Measurements from ENCODE around the gene PHACTR3. TPM values are rescaled to one million over a fixed set of nuclear protein-coding genes. Genes with fewer than 3 reads are reported as not detected.

Gene PHACTR3
- total RNA-seq, 1 experiment from 2014 or later, result not detected

DNA sequence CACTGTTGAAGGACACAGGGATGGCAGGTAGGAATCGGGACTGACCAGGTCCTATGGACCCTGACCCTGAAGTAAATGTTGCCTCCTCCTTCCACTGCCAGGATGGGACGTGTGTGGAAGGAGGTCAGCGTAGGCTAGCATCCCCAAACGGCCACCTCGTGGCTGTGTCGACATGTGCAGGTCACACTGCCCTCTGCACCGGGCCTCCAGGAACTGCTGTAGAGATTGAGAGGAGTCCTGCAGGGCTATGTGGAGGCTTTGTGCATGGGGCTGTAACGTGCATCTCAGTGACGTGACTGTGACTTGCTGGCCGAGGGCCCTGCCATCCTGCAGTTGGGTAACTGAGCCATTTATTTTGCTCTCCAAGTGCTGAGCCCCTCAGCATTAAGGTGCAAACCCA, 149.5 kb downstream of the PHACTR3 start:
- Histone ChIP-seq H3K79me2 (ENCODE audit: insufficient read depth, low read length) (no peaks in the 10 kb centered on the region), H3K4me1 (ENCODE audit: insufficient read depth, low read length) (no peaks in the 10 kb centered on the region), H3T11ph (ENCODE audit: low read length) (no peak overlapping the region), H3K79me1 (ENCODE audit: insufficient read depth, low read depth, low read length, poor library complexity, severe bottlenecking) (no peaks in the 10 kb centered on the region), H2BK120ac (ENCODE audit: low read depth, low read length, poor library complexity, severe bottlenecking) (no peak overlapping the region), H2BK5ac (ENCODE audit: insufficient read length, low read length) (no peak overlapping the region), H2BK20ac (ENCODE audit: low read depth, low read length, poor library complexity, severe bottlenecking) (no peak overlapping the region), H2AFZ (ENCODE audit: low read length) (no peak overlapping the region), H3K18ac (ENCODE audit: insufficient read length, low read depth, low read length) (no peak overlapping the region), H3K27me3 (ENCODE audit: insufficient read depth, low read length) (peaks cover 7% of the 10 kb centered on the region), H2AK5ac (ENCODE audit: insufficient read length, low read length) (no peak overlapping the region), H4K5ac (ENCODE audit: insufficient read length, low read depth, low read length) (no peak overlapping the region), H4K8ac (replicated peaks; ENCODE audit: insufficient read length, low read depth, low read length) (no peak overlapping the region), H3K4me2 (ENCODE audit: insufficient read depth, insufficient read length, low read length) (no peak overlapping the region), H3K9me3 (ENCODE audit: control insufficient read depth, low read depth, low read length) (no peaks in the 10 kb centered on the region), H3K23me2 (ENCODE audit: insufficient read length, low read depth, low read length, poor library complexity, severe bottlenecking) (no peaks in the 10 kb centered on the region), H3K23ac (ENCODE audit: insufficient read length, low read depth, low read length) (no peak overlapping the region), H2BK15ac (ENCODE audit: low read depth, low read length) (no peak overlapping the region), H3K56ac (ENCODE audit: insufficient read length, low read depth, low read length) (no peak overlapping the region), H3K27ac (ENCODE audit: insufficient read length, low read depth, low read length) (no peak overlapping the region), H4K91ac (ENCODE audit: insufficient read length, low read depth, low read length) (no peak overlapping the region), H3K14ac (ENCODE audit: insufficient read depth, low read length) (no peak overlapping the region), H4K20me1 (ENCODE audit: control insufficient read depth, insufficient read depth, insufficient read length) (peaks cover 3% of the 10 kb centered on the region), H3K4ac (ENCODE audit: low read depth, low read length) (no peak overlapping the region), H2BK12ac (ENCODE audit: insufficient read length, low read depth, low read length) (no peak overlapping the region), H3K9ac (ENCODE audit: extremely low read depth, insufficient read length, low read length) (no peak overlapping the region)
- no peak for DNase-seq
- H3K36me3 Mint-ChIP-seq (ENCODE audit: insufficient read depth in 1 of 3, low read depth in 3 of 3), result peaks cover 0 to 4% (median 0%) of the 10 kb centered on the region in 3 experiments; a peak in 1 of 7 replicates
- peaks cover 76% of the 10 kb centered on the region for H3K27me3 Mint-ChIP-seq (ENCODE audit: low read depth)
- H3K27ac Mint-ChIP-seq, result no peak overlapping the region
- no peak overlapping the region for H3K4me3 Mint-ChIP-seq
- H3K4me1 Mint-ChIP-seq, result peaks cover 0 to 3% of the 10 kb centered on the region in 2 experiments; a peak in 1 of 4 replicates
- WGBS (ENCODE audit: extremely low coverage, insufficient read length, low lambda C conversion rate), result no CpG with 5 or more reads among the region's 10 CpGs
- no peak for TF ChIP-seq CTCF (conservative IDR thresholded peaks at IDR 0.05)
- H3K9me3 Mint-ChIP-seq, result peaks cover 0 to 81% of the 10 kb centered on the region in 2 experiments; a peak in 2 of 5 replicates

Data from H9 (cell line).